Progenitor cell of endocrine pancreas (in vitro differentiated cells): ENCODE data around the gene CDK5. TPM values are rescaled to one million over a fixed set of nuclear protein-coding genes. Genes with fewer than 3 reads are reported as not detected.
A peak's percentile ranks its signal among the peaks of the same experiment; 100 is the strongest.

Experiments used
- DNase-seq: peaks from one replicate; pipeline ENCODE4 v3.0.0; 2021; ENCODE audit warnings: low spot score; ENCODE audit not compliant: unreplicated experiment
- H3K27ac Mint-ChIP-seq: 2 replicates; pipeline ENCODE4 v1.8.0; 2021; ENCODE audit warnings: mild to moderate bottlenecking, moderate library complexity, mixed read lengths
- H3K27me3 Mint-ChIP-seq: 2 replicates; pipeline ENCODE4 v1.8.0; 2021; ENCODE audit warnings: mixed read lengths
- H3K36me3 Mint-ChIP-seq: 2 replicates; pipeline ENCODE4 v1.8.0; 2022; ENCODE audit warnings: mixed read lengths; ENCODE audit not compliant: insufficient read depth
- H3K4me1 Mint-ChIP-seq: 2 replicates; pipeline ENCODE4 v1.8.0; 2021; ENCODE audit warnings: low read depth, mixed read lengths
- H3K4me3 Mint-ChIP-seq: 2 replicates; pipeline ENCODE4 v1.8.0; 2021; ENCODE audit warnings: low read depth, mild to moderate bottlenecking, moderate library complexity, mixed read lengths
- H3K9me3 Mint-ChIP-seq: 2 replicates; pipeline ENCODE4 v1.8.0; 2021; ENCODE audit warnings: low read depth, mixed read lengths
- total RNA-seq: library from RNA; stranded (reverse); gene quantifications from 2 replicates; pipeline ENCODE4 v1.2.1, GENCODE V29; 2021
- TF ChIP-seq, protein P1 (sequence below): fragments of 200-600 bp; sonication (generic); IDR thresholded peaks from one replicate; pipeline ENCODE4 v1.5.0; 2021; ENCODE audit warnings: antibody characterized with exemption, mild to moderate bottlenecking; ENCODE audit not compliant: unreplicated experiment

The CDK5 gene
- total RNA-seq, 1 donor from 2014 or later = 24.9 TPM

DNA sequence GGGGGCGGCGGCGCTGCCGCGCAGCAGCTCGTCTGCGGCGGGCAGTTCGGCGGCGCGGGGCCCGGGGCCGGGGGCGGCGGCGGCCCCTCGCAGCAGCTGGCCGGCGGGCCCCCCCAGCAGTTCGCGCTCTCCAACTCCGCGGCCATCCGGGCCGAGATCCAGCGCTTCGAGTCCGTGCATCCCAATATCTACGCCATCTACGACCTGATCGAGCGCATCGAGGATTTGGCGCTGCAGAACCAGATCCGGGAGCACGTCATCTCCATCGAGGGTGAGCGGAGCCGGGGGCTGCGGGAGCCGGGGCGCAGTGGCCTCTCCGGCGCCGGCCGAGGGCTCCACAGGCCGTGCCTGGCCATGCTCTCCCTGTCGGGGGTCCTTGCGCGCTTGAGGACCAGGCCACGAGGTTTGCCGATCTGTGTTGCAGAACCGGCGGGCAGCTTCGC lies 29.1 kb upstream of the CDK5 start:
- Mint-ChIP-seq H3K27me3 (no peaks in the 10 kb centered on the region), H3K27ac (peak overlapping the region; percentile 91), H3K9me3 (no peaks in the 10 kb centered on the region)

DNA sequence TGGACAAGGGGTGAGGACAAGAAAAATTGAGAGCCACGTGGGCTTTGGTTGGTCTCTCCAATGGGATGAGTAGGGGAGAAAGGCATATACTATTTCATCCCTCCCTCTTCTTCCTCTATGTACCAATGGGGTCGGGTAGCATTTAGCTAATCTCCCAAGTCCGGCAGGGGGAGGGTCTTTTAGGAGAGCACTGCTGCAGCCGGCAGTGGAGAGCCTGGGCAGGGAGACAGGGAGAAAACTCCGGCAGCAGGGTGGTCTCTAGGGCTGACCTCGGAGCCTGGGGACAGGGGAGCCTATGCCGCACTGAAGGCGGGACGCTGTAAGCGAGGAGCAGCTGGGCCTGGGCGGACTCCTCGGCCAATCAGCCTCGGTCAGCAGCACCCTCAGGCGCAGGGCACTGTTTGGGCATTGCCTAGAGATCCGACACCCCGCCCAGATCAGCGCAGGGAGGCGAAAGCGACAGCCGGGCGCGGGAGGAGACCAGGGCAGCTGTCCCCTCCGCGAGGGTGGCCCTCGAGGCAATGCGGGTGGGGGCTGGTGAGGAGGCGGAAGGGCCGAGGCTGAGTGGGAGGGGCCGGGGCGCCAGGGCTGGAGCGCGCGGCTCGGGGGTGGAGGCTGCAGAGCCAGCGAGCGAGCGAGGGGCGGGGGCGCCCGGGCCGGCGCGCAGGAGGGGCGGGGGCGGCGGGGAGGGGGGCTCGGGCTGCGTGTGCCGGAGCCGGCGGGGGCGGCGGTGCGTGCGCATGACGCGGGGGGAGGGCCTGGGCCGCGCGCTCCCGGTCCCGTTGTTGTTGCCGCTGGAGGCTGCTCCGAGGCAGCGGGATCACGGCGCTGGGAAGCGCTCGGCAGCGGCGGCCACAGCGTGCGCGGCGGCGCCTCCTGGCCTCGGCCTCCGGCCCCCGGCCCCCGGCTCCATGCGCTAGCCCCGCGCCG lies 28.3 kb upstream of the CDK5 start, which contains the start of gene AGAP3:
AGAP3 (plus strand) TSS at position 785 of the 930 bp plus-strand sequence. CDS start 267 bp downstream, outside the sequence.
- H3K36me3 Mint-ChIP-seq = no peaks in the 10 kb centered on the region
- peaks cover 32% of the 10 kb centered on the region for H3K4me1 Mint-ChIP-seq
- H3K27me3 Mint-ChIP-seq = no peaks in the 10 kb centered on the region
- DNase-seq = peak; percentile 69
- H3K4me3 Mint-ChIP-seq = peak within 1 kb of the TSS; percentile 84
- TF ChIP-seq, protein P1, sequence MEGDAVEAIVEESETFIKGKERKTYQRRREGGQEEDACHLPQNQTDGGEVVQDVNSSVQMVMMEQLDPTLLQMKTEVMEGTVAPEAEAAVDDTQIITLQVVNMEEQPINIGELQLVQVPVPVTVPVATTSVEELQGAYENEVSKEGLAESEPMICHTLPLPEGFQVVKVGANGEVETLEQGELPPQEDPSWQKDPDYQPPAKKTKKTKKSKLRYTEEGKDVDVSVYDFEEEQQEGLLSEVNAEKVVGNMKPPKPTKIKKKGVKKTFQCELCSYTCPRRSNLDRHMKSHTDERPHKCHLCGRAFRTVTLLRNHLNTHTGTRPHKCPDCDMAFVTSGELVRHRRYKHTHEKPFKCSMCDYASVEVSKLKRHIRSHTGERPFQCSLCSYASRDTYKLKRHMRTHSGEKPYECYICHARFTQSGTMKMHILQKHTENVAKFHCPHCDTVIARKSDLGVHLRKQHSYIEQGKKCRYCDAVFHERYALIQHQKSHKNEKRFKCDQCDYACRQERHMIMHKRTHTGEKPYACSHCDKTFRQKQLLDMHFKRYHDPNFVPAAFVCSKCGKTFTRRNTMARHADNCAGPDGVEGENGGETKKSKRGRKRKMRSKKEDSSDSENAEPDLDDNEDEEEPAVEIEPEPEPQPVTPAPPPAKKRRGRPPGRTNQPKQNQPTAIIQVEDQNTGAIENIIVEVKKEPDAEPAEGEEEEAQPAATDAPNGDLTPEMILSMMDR = no peak
- H3K9me3 Mint-ChIP-seq = no peaks in the 10 kb centered on the region
- peak within 1 kb of the TSS; percentile 91 for H3K27ac Mint-ChIP-seq

More for the DNA sequence above, 29.1 kb upstream of the CDK5 start:
- DNase-seq = no peak
- Mint-ChIP-seq H3K4me3 (peak overlapping the region; percentile 84), H3K4me1 (peaks cover 33% of the 10 kb centered on the region), H3K36me3 (no peaks in the 10 kb centered on the region)
- TF ChIP-seq, protein P1 = no peak

DNA sequence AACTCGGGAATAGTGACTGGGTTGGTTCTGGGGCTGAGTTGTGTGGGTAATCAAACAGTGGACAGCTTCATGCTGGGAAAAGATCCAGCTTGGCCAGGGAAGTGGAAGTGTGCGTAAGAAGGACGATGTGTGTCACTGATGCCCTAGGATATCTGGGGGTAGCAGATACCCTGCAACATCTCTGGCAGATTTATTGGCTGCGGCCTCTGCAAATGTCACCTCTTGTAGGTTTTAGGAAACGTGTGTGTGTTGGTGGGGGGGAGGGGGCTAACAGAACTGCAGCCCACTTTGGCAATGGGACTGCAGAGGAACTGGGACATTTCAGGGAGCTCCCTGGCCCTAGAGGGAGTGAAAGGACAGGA lies 27.6 kb upstream of the CDK5 start:
- no peak for DNase-seq
- TF ChIP-seq, protein P1 = no peak
- Mint-ChIP-seq H3K27me3 (no peaks in the 10 kb centered on the region), H3K36me3 (no peaks in the 10 kb centered on the region), H3K4me1 (peaks cover 32% of the 10 kb centered on the region), H3K27ac (peak overlapping the region; percentile 32), H3K9me3 (no peaks in the 10 kb centered on the region), H3K4me3 (peak overlapping the region; percentile 81)

DNA sequence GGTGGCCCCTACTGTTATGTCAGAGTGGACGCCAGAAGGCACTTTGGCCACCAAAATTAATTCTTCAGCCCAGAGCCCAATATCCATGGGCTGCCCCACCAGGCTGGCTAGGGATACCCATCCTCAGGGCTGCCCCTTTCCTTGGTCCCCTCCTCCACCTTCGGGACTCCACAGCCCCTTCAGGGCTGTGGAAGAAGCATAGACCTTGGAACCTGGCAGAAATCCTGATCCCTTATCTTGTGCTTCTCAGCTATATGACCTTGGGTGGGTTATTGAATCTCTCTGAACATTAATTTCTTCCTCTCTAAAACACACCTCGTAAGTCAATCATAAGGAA lies 26.1 kb upstream of the CDK5 start:
- Mint-ChIP-seq H3K9me3 (no peaks in the 10 kb centered on the region), H3K36me3 (no peaks in the 10 kb centered on the region), H3K4me1 (peaks cover 26% of the 10 kb centered on the region), H3K27me3 (no peaks in the 10 kb centered on the region), H3K27ac (no peak overlapping the region), H3K4me3 (peak overlapping the region; percentile 68)
- TF ChIP-seq, protein P1 = no peak
- no peak for DNase-seq

DNA sequence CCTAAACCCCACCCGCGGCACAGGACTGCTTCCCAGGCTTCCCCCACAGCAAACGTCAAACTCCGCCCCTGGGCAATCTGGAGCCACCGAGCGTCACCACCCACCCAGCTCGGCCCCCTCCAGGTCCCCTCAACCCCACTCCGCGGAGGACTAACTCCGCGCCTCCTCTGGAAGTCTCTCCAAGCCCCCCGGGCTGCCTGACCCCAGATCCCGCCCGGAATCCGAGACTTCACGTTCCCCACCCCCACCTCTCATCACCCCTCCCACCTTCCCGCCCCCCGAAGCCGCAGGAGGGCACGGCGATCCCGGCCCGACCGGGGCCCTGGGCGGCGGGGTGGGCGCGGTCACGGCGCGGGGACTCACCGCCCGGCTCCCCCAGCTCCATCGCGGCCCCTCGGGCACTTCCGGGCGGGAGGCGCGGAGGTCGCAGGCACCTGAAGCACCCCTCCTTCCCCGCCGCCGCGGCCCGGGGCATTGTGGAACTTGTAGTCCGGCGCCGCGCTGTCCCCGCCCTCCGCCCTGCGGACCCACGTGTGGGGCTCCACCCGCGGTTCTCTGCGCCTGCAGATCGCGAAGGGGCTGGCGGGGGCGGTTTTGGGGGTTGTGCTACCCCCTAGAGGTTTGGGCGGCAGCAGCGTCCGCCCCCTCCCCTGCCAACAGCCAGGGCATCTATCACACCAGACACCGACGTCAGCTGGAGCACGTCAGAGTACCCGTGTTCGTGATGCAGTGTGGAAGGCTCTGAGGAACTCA lies 25.6 kb upstream of the CDK5 start, which contains the start of gene TMUB1:
TMUB1 (minus strand) TSS at position 423 of the 753 bp plus-strand sequence. CDS start 930 bp downstream, outside the sequence.
- H3K36me3 Mint-ChIP-seq = no peaks in the 10 kb centered on the region
- no peaks in the 10 kb centered on the region for H3K9me3 Mint-ChIP-seq
- H3K4me3 Mint-ChIP-seq = peak within 1 kb of the TSS; percentile 85
- DNase-seq = peak; percentile 67
- H3K27me3 Mint-ChIP-seq = no peaks in the 10 kb centered on the region
- peaks cover 24% of the 10 kb centered on the region for H3K4me1 Mint-ChIP-seq
- TF ChIP-seq, protein P1 = no peak
- peak within 1 kb of the TSS; percentile 60 for H3K27ac Mint-ChIP-seq
